Hepatic stellate cell (primary cell): ENCODE data around the gene CCDC167.
A peak's percentile ranks its signal among the peaks of the same experiment; 100 is the strongest.

Experiments
- DNase-seq: peaks from one replicate; pipeline ENCODE4 v3.0.0; 2011; ENCODE audit warnings: low spot score

Gene CCDC167

DNA sequence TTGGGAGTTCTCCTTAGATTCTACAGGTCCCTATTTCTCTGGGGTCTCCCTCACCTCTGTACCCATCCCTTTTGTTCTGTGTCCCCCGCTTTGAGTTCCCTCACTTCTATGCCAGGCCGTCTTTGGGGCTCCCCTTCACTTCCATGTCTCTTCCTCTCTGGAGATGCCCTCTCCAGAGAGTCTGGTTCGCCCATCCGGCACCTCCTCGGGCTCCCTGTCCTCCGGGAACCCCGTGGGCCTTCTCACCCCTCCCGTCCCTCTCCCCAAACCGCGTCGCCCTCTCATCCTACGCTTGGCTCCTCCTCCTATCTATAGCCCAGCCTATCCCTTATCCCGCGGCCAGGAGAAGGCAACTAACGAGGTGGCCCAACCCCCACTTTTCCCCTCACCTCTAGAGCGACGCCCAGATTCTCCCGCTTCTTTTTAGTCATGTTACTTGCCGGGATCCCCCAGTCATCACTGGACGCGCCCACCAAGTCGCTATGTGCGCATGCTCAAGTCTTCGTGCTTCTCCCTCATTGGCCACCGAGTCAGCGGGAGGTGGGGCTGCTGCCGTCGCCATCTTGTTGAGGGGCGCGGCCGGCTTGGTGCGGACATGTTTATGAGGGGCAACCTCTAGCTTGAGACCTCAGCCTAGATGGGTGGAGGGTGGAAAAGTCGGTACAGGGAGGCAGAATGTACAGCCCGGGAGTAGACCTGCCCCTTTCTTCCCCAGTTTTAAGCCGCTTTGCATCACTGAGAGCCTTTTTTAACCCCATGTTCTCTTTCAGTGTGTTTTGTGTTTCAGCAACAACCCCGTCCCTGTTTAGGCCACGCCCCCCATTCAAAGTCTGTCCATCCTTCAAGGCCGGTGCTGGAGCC lies at the start of gene CCDC167:
Gene CCDC167, minus strand, starts transcription at position 461 of the 861 bp plus-strand sequence. Its CDS starts 30 bp downstream, at position 431.
- peak; percentile 99 for DNase-seq

DNA sequence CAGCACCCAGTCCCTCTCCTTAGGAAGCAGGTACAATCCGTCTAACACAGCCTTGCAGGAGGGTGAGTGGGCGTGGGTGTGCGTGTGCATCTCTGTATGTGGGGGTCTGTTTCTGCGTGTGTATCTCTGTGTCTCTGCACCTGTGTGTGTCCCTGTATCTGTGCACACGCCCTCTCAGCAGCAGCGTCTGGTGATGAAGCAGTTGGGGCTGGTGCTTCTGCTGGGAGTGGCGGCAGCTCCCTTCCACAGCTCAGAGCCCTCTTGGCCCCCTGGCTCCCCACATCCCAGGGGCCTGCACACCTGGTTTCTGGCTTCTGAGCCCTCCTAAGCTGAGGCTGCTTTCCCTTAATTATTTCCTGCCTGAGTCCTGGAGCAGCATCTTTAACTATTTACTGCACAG lies 49.5 kb upstream of the CCDC167 start:
- no peak for DNase-seq

DNA sequence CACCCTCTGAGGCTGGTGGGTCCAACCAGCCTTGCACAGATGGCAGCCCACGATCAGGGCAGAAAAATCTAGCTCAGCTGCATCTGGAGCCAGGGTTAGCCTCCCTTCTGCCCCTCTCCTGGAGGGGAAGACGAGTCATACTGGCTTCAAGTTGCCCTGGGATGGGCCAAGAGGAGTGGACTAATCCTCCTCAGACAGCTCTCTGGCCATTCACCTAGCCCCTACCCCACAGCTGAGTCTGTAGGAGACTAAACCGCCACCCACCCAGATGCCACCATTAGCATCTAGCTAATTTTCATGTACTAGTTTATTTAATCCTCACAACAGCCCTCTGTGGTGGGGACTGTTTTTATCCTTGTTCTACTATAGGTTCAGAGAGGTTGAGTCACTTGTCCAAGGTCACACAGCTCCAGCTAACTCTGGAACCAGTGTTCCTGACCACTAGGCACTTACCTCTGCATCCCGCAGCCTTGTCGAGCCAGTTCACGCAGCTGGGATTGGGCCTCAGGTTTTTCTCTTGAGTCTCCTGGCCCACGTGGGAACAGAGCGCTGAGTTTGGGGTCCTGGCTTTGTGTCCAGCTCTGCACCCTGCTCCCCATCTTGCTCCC lies 48.5 kb upstream of the CCDC167 start:
- DNase-seq = no peak

DNA sequence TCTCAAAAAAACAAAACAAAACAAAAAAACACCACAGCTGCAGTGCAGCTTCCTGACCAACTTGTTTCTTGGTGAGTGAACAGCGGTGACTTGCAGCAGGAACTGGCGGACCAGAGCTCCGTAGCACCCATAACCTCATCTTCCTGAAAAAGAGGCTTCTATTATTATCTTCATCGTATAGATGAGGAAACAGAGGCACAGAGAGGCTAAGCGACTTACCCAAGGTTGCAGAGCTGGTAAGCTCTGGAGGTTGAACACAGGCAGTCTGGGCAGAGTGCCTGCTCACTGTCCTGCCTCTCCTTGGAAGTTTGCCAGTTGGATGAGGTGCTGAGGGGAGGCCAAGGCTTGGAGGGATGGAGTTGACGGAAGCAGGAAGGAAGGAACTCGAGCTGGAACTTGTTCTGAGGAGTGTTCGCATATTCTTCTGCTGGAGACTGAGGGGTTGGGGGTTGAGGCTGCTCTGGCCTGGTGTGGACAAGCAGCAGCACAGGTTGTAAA lies 47.9 kb upstream of the CCDC167 start:
- DNase-seq = no peak

DNA sequence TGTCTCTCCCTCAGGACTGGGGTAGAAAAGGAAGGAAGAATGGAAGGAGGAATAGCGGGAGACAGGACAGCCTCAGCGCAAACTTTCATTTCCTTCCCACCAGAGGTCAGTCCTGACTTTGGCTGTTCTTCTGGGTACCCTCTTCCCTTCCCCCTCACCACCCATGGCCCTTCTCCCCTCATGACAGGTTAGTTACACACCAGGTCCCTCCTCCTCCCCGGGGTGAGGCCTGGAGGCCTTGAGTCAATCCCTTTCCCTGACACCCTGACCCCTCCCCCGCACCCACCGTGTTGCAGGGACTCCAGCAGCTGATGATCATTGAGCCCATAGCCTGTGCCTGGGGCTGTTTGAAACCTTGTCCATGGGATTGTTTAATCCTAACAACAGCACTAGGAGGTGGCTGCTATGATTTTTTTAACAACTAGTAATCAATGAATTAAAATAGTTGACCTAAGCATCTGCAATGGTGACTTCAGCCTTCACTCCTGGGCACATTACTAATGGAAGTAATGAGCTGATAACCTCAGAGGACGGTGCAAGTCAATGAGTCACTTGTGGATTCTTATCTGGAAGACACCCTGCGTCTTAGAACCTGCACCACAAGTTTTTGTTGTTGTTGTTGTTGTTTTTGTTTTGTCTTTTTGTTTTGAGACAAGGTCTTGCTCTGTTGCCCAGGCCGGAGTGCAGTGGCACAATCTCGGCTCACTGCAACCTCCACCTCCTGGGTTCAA lies 46.6 kb upstream of the CCDC167 start:
- DNase-seq = no peak

DNA sequence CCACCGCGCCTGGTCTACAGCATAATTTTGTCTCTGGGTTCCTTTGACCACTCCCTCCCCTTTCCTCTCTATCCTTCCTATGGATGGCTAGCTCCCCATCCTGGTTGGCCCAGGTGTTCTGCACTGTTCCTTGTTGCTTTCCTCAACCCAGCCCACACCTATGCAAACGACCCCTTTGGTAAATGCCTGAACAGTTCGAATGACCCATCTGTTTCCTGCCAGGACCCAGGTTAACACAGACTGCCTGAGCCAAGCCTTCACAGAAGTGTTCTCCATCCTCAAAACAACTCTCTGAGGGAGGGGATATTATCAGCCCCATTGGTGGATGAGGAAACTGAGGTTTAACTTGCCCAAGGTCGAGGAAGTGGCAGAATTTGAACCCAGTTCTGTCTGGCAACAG lies 44.8 kb upstream of the CCDC167 start:
- DNase-seq = no peak

GRCh38 chr6:37543361-37543760 lies 43.7 kb upstream of the CCDC167 start:
- DNase-seq = no peak

- no peak for DNase-seq
Observed at GRCh38 chr6:37541346-37541745, 41.7 kb upstream of the CCDC167 start.

GRCh38 chr6:37540390-37540789 lies 40.7 kb upstream of the CCDC167 start:
- no peak for DNase-seq

- no peak for DNase-seq
Observed at GRCh38 chr6:37540029-37540352, 40.3 kb upstream of the CCDC167 start.

GRCh38 chr6:37539171-37540028 lies 39.7 kb upstream of the CCDC167 start:
- DNase-seq = no peak

- no peak for DNase-seq
Observed at GRCh38 chr6:37538107-37538506, 38.4 kb upstream of the CCDC167 start.

DNA sequence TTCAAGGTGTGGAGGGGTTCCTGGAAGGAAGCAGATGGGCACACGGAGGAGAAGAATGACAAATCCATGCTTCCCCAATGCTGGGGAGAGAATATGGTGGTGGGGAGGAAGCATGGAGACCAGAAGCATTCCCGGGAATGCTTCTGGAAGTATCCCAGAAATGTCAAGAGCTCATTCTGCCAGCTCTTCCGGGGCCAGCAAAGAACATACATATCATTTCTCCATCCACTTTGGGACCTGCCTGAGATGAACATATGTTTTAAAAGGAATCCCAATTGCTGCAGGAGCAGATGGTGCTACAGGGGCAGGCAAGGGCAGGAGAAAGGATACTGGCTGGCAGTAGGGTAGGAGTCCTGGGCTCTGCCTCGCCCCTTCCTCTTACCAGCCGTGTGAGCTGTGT lies 37.9 kb upstream of the CCDC167 start:
- no peak for DNase-seq

GRCh38 chr6:37536491-37537190 lies 36.9 kb upstream of the CCDC167 start:
- DNase-seq = no peak

- DNase-seq = no peak
Observed at GRCh38 chr6:37535759-37536490, 36.2 kb upstream of the CCDC167 start.

GRCh38 chr6:37535428-37535758 lies 35.7 kb upstream of the CCDC167 start:
- DNase-seq = no peak

DNA sequence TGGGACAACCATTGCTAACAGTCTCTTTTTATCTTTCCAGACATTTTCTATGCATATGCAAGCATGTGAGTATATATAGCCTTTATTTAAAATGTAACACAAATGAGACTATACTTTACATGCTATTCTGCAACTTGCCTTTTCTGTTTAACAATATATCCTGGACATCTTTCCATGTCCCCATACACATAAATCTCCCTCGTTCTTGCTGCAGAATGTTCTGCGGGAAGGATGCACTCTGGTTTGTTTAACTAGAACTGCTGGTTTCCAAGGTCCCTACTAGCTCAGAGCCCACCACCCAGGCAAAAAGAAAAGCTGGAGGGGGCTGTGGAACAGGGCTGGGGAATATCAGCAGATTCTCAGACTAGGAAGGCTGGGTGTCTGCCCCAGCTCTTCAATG lies 35.2 kb upstream of the CCDC167 start:
- DNase-seq = no peak

GRCh38 chr6:37532122-37532521 lies 32.4 kb upstream of the CCDC167 start:
- no peak for DNase-seq

DNA sequence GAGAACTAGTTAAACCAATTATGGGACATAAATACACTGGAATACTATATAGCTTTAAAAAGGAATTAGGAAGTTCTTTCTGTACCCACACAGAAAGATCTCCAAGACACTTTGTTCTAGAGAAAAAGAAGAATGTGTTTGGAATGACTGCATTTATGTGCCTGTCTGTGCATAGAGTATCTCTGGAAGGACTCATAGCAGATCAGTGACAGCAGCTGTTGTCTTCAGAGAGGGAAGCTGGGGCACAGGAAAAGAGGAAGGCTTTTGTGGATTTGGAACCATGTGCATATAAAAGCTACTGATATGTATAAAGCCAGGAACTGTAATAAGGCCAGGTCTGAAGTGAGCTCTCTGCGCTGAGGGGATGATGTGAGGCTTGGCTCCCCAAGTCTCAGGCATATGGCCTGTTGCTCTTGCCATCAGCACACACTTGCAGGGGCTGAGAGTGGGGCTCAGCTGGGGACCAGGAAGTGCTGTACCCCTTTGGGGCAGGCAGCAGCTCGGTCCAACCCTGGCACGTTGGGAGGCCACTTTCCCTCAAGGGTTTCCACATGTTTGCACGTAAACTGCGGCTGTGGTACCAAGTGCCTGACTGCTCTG lies 31.8 kb upstream of the CCDC167 start:
- DNase-seq = no peak

DNA sequence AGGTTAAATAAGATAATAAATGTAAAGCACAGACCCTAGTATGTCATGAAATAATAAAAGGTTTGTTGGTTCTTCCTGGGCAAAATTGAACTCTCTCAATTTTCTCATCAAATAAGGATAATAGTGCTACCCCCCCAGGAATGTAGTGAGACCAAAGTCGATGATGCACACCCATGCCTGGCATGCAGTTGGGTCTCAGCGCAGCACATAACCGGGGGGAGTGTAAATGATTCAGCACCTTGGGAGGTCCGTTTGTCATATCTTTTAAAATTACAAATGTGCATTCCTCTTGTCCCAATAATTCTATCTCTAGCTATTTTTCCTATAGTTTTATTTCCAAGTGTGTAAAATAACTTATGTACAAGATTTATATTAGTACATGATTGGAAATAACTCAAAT lies 31.3 kb upstream of the CCDC167 start:
- DNase-seq = peak; percentile 65
